GM23338 (cell line): Measurements from ENCODE around the gene SND1. TPM values are rescaled to one million over a fixed set of nuclear protein-coding genes. Genes with fewer than 3 reads are reported as not detected.

Experiments
- ATAC-seq: fragments of 200-7000 bp; cut with Tn5 transposase; 3 replicates; pipeline ENCODE4 v1.9.1; 2020
- DNase-seq: peaks from one replicate; pipeline ENCODE4 v3.0.0-alpha.2; 2015; ENCODE audit warnings: low spot score
- H2AFZ ChIP-seq: fragments of 200-600 bp; sonication (generic); 2 replicates; pipeline ENCODE4 v1.8.0; 2016; ENCODE audit warnings: antibody characterized with exemption, mild to moderate bottlenecking, moderate library complexity
- H3F3A ChIP-seq: fragments of 200-600 bp; sonication (generic); replicated peaks from 2 replicates; pipeline ENCODE4 v1.8.0; 2017; ENCODE audit warnings: antibody characterized with exemption, mixed run types, low read depth
- H3K27ac ChIP-seq: fragments of 200-600 bp; sonication (generic); 2 replicates; pipeline ENCODE4 v1.6.1; 2016; ENCODE audit warnings: low read depth
- H3K27me3 ChIP-seq: fragments of 200-600 bp; sonication (generic); 2 replicates; pipeline ENCODE4 v1.8.0; 2016; ENCODE audit warnings: mild to moderate bottlenecking, mixed run types, moderate library complexity; ENCODE audit not compliant: insufficient read depth
- H3K36me3 ChIP-seq: fragments of 200-600 bp; sonication (generic); 2 replicates; pipeline ENCODE4 v1.8.0; 2016; ENCODE audit warnings: mild to moderate bottlenecking; ENCODE audit not compliant: insufficient read depth
- H3K4me1 ChIP-seq: fragments of 200-600 bp; sonication (generic); 2 replicates; pipeline ENCODE4 v1.8.0; 2016; ENCODE audit warnings: mild to moderate bottlenecking, moderate library complexity; ENCODE audit not compliant: insufficient read depth
- H3K4me2 ChIP-seq: fragments of 200-600 bp; sonication (generic); 2 replicates; pipeline ENCODE4 v1.7.1; 2017; ENCODE audit warnings: mixed run types
- H3K4me3 ChIP-seq: fragments of 200-600 bp; sonication (generic); 2 replicates; pipeline ENCODE4 v1.6.1; 2016; ENCODE audit warnings: mixed run types
- H3K79me2 ChIP-seq: fragments of 200-600 bp; sonication (generic); replicated peaks from 2 replicates; pipeline ENCODE4 v1.8.0; 2017; ENCODE audit warnings: mild to moderate bottlenecking; ENCODE audit not compliant: insufficient read depth
- H3K9me2 ChIP-seq: fragments of 200-600 bp; sonication (generic); 2 replicates; pipeline ENCODE4 v1.8.0; 2017; ENCODE audit not compliant: insufficient read depth
- H4K20me1 ChIP-seq: fragments of 200-600 bp; sonication (generic); replicated peaks from 2 replicates; pipeline ENCODE4 v1.8.0; 2017; ENCODE audit warnings: mild to moderate bottlenecking; ENCODE audit not compliant: insufficient read depth
- H3K27ac Mint-ChIP-seq: 2 replicates; pipeline ENCODE4 v1.8.0; 2020; ENCODE audit warnings: inconsistent platforms, mild to moderate bottlenecking, moderate library complexity, mixed read lengths
- H3K27me3 Mint-ChIP-seq: 3 replicates; pipeline ENCODE4 v1.8.0; 2022; ENCODE audit warnings: low read depth, mild to moderate bottlenecking, moderate library complexity, mixed read lengths, inconsistent platforms; ENCODE audit not compliant: insufficient read depth, poor library complexity
- H3K36me3 Mint-ChIP-seq: 3 replicates; pipeline ENCODE4 v1.8.0; 2021; ENCODE audit warnings: low read depth, mild to moderate bottlenecking, inconsistent platforms, moderate library complexity, mixed read lengths
- H3K4me1 Mint-ChIP-seq: 3 replicates; pipeline ENCODE4 v1.8.0; 2020; ENCODE audit warnings: mild to moderate bottlenecking, inconsistent platforms, mixed read lengths
- H3K4me3 Mint-ChIP-seq: 3 replicates; pipeline ENCODE4 v1.8.0; 2021; ENCODE audit warnings: moderate library complexity, mild to moderate bottlenecking, inconsistent platforms, mixed read lengths
- H3K9me3 Mint-ChIP-seq: 3 replicates; pipeline ENCODE4 v1.8.0; 2020; ENCODE audit warnings: moderate library complexity, mild to moderate bottlenecking, inconsistent platforms, mixed read lengths
- CREB1 ChIP-seq: fragments of 250-450 bp; sonication (Bioruptor Pico); IDR thresholded peaks from 2 replicates; pipeline ENCODE4 v1.5.0; 2020; ENCODE audit warnings: low read depth, mild to moderate bottlenecking, moderate library complexity
- EZH2 ChIP-seq: fragments of 200-600 bp; sonication (generic); IDR thresholded peaks from one replicate; pipeline ENCODE4 v1.8.0; 2017; ENCODE audit warnings: antibody characterized with exemption, mild to moderate bottlenecking, low read depth; ENCODE audit not compliant: unreplicated experiment
- EZH2phosphoT487 ChIP-seq: fragments of 200-600 bp; sonication (generic); IDR thresholded peaks from one replicate; pipeline ENCODE4 v1.8.1; 2018; ENCODE audit warnings: antibody characterized with exemption; ENCODE audit not compliant: unreplicated experiment
- JUNB ChIP-seq: IDR thresholded peaks from one replicate; pipeline ENCODE4 v1.6.1; 2016; ENCODE audit warnings: antibody characterized with exemption; ENCODE audit not compliant: unreplicated experiment
- NANOG ChIP-seq: IDR thresholded peaks from 2 replicates; pipeline ENCODE4 v1.6.1; 2016; ENCODE audit warnings: antibody characterized with exemption, borderline replicate concordance
- POLR2AphosphoS5 ChIP-seq: IDR thresholded peaks from 2 replicates; pipeline ENCODE4 v1.6.1; 2016; ENCODE audit warnings: antibody characterized with exemption, low read depth
- STAT1 ChIP-seq: IDR thresholded peaks from one replicate; pipeline ENCODE4 v1.6.1; 2016; ENCODE audit warnings: antibody characterized with exemption; ENCODE audit not compliant: unreplicated experiment
- ZNF114 ChIP-seq: fragments of 250-450 bp; sonication (Bioruptor Pico); IDR thresholded peaks from 2 replicates; pipeline ENCODE4 v1.5.0; 2020; ENCODE audit warnings: mild to moderate bottlenecking, moderate library complexity
- ZNF331 ChIP-seq: fragments of 250-450 bp; sonication (Bioruptor Pico); IDR thresholded peaks from 2 replicates; pipeline ENCODE4 v1.5.0; 2020; ENCODE audit warnings: low read depth, mild to moderate bottlenecking, moderate library complexity
- polyA plus RNA-seq: library from polyadenylated mRNA; unstranded; fragments of >200 nt; fragmentation: Nextera tagmentation; extraction: Ambion mirVana; gene quantifications from 2 replicates; pipeline ENCODE4 v1.2.1, GENCODE V29; 2016
- total RNA-seq: library from RNA; depleted of rRNA; stranded (reverse); fragments of >200 nt; shearing (Covaris generic); gene quantifications from 2 replicates; pipeline ENCODE4 v1.2.3, GENCODE V29; 2014
- TF ChIP-seq, protein P1 (sequence below): fragments of 250-450 bp; sonication (Bioruptor Pico); IDR thresholded peaks from 2 replicates; pipeline ENCODE4 v1.5.0; 2020; ENCODE audit warnings: mild to moderate bottlenecking, moderate library complexity
- TF ChIP-seq, protein P2 (sequence below), 2 experiments: fragments of 200-600 bp in 1 of 2; sonication (generic) in 1 of 2; conservative IDR thresholded peaks; 2 replicates each; pipeline versions ENCODE4 v1.5.1 to v1.6.1; 2016 to 2017; ENCODE audit warnings: antibody characterized with exemption in 2 of 2, low read depth in 2 of 2, mild to moderate bottlenecking in 2 of 2, moderate library complexity in 1 of 2
- TF ChIP-seq, protein P3 (sequence below): IDR thresholded peaks from one replicate; pipeline ENCODE4 v1.6.1; 2018; ENCODE audit warnings: antibody characterized with exemption; ENCODE audit not compliant: unreplicated experiment
- TF ChIP-seq, protein P4 (sequence below): IDR thresholded peaks from 2 replicates; pipeline ENCODE4 v1.6.1; 2016; ENCODE audit warnings: antibody characterized with exemption

Gene SND1
- total and polyA plus RNA-seq, 2 experiments from 2014 or later = 107 to 254 TPM

DNA sequence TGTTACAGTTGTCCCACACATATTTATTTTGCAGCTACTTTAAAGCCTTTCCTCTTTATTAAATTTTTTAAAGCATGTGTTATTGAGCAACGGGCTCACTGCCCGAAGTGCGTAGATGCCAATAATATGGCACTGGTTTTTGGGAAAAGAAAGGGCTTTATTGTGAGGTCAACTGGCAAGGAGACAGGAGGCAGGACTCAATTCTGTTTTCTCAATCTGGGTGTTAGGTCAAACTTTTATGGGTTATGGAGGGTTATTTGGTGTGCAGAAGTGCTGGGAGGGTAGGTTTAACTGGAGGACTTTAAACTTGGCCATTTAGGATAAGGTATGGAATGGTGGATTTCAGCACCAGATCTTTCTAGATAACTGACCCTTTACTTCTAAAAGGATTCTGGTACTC, 195.6 kb downstream of the SND1 start:
- Histone ChIP-seq H3K4me3 (no peak overlapping the region), H3K27me3 (no peaks in the 10 kb centered on the region), H2AFZ (no peak overlapping the region), H3K9me2 (no peaks in the 10 kb centered on the region), H4K20me1 (peaks cover 3% of the 10 kb centered on the region; the same call in 1 of the 2 replicates), H3F3A (no peaks in the 10 kb centered on the region), H3K36me3 (peaks cover 7% of the 10 kb centered on the region; the same call in 1 of the 2 replicates), H3K4me1 (peaks cover 28% of the 10 kb centered on the region), H3K4me2 (peak overlapping the region; percentile 67), H3K27ac (no peak overlapping the region; the same call in 1 of the 2 replicates), H3K79me2 (peaks cover 12% of the 10 kb centered on the region; the same call in 1 of the 2 replicates)
- H3K27ac Mint-ChIP-seq = peak overlapping the region; percentile 68
- H3K9me3 Mint-ChIP-seq = no peaks in the 10 kb centered on the region
- H3K36me3 Mint-ChIP-seq = peaks cover 8% of the 10 kb centered on the region; the same call in 1 of the 3 replicates
- H3K4me3 Mint-ChIP-seq = no peak overlapping the region
- H3K27me3 Mint-ChIP-seq = no peaks in the 10 kb centered on the region
- peaks cover 29% of the 10 kb centered on the region for H3K4me1 Mint-ChIP-seq
- ATAC-seq (no peak; the same call in 2 of the 3 replicates), DNase-seq (no peak)
- TF ChIP-seq JUNB = no peak
- TF ChIP-seq EZH2 = no peak
- no peak for TF ChIP-seq EZH2phosphoT487
- TF ChIP-seq, protein P1, sequence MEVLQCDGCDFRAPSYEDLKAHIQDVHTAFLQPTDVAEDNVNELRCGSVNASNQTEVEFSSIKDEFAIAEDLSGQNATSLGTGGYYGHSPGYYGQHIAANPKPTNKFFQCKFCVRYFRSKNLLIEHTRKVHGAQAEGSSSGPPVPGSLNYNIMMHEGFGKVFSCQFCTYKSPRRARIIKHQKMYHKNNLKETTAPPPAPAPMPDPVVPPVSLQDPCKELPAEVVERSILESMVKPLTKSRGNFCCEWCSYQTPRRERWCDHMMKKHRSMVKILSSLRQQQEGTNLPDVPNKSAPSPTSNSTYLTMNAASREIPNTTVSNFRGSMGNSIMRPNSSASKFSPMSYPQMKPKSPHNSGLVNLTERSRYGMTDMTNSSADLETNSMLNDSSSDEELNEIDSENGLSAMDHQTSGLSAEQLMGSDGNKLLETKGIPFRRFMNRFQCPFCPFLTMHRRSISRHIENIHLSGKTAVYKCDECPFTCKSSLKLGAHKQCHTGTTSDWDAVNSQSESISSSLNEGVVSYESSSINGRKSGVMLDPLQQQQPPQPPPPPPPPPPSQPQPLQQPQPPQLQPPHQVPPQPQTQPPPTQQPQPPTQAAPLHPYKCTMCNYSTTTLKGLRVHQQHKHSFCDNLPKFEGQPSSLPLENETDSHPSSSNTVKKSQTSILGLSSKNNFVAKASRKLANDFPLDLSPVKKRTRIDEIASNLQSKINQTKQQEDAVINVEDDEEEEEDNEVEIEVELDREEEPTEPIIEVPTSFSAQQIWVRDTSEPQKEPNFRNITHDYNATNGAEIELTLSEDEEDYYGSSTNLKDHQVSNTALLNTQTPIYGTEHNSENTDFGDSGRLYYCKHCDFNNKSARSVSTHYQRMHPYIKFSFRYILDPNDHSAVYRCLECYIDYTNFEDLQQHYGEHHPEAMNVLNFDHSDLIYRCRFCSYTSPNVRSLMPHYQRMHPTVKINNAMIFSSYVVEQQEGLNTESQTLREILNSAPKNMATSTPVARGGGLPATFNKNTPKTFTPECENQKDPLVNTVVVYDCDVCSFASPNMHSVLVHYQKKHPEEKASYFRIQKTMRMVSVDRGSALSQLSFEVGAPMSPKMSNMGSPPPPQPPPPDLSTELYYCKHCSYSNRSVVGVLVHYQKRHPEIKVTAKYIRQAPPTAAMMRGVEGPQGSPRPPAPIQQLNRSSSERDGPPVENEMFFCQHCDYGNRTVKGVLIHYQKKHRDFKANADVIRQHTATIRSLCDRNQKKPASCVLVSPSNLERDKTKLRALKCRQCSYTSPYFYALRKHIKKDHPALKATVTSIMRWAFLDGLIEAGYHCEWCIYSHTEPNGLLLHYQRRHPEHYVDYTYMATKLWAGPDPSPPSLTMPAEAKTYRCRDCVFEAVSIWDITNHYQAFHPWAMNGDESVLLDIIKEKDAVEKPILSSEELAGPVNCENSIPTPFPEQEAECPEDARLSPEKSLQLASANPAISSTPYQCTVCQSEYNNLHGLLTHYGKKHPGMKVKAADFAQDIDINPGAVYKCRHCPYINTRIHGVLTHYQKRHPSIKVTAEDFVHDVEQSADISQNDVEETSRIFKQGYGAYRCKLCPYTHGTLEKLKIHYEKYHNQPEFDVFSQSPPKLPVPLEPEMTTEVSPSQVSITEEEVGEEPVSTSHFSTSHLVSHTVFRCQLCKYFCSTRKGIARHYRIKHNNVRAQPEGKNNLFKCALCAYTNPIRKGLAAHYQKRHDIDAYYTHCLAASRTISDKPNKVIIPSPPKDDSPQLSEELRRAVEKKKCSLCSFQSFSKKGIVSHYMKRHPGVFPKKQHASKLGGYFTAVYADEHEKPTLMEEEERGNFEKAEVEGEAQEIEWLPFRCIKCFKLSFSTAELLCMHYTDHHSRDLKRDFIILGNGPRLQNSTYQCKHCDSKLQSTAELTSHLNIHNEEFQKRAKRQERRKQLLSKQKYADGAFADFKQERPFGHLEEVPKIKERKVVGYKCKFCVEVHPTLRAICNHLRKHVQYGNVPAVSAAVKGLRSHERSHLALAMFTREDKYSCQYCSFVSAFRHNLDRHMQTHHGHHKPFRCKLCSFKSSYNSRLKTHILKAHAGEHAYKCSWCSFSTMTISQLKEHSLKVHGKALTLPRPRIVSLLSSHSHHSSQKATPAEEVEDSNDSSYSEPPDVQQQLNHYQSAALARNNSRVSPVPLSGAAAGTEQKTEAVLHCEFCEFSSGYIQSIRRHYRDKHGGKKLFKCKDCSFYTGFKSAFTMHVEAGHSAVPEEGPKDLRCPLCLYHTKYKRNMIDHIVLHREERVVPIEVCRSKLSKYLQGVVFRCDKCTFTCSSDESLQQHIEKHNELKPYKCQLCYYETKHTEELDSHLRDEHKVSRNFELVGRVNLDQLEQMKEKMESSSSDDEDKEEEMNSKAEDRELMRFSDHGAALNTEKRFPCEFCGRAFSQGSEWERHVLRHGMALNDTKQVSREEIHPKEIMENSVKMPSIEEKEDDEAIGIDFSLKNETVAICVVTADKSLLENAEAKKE (CRISPR knock-in tag) = no peak
- no peak for TF ChIP-seq ZNF114
- TF ChIP-seq, protein P2, sequence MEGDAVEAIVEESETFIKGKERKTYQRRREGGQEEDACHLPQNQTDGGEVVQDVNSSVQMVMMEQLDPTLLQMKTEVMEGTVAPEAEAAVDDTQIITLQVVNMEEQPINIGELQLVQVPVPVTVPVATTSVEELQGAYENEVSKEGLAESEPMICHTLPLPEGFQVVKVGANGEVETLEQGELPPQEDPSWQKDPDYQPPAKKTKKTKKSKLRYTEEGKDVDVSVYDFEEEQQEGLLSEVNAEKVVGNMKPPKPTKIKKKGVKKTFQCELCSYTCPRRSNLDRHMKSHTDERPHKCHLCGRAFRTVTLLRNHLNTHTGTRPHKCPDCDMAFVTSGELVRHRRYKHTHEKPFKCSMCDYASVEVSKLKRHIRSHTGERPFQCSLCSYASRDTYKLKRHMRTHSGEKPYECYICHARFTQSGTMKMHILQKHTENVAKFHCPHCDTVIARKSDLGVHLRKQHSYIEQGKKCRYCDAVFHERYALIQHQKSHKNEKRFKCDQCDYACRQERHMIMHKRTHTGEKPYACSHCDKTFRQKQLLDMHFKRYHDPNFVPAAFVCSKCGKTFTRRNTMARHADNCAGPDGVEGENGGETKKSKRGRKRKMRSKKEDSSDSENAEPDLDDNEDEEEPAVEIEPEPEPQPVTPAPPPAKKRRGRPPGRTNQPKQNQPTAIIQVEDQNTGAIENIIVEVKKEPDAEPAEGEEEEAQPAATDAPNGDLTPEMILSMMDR (conservative IDR thresholded peaks at IDR 0.05; ENCODE audit: low read depth in 2 of 2) = no peak
- TF ChIP-seq NANOG = no peak
- no peak for TF ChIP-seq ZNF331 (CRISPR knock-in tag)
- TF ChIP-seq, protein P3, sequence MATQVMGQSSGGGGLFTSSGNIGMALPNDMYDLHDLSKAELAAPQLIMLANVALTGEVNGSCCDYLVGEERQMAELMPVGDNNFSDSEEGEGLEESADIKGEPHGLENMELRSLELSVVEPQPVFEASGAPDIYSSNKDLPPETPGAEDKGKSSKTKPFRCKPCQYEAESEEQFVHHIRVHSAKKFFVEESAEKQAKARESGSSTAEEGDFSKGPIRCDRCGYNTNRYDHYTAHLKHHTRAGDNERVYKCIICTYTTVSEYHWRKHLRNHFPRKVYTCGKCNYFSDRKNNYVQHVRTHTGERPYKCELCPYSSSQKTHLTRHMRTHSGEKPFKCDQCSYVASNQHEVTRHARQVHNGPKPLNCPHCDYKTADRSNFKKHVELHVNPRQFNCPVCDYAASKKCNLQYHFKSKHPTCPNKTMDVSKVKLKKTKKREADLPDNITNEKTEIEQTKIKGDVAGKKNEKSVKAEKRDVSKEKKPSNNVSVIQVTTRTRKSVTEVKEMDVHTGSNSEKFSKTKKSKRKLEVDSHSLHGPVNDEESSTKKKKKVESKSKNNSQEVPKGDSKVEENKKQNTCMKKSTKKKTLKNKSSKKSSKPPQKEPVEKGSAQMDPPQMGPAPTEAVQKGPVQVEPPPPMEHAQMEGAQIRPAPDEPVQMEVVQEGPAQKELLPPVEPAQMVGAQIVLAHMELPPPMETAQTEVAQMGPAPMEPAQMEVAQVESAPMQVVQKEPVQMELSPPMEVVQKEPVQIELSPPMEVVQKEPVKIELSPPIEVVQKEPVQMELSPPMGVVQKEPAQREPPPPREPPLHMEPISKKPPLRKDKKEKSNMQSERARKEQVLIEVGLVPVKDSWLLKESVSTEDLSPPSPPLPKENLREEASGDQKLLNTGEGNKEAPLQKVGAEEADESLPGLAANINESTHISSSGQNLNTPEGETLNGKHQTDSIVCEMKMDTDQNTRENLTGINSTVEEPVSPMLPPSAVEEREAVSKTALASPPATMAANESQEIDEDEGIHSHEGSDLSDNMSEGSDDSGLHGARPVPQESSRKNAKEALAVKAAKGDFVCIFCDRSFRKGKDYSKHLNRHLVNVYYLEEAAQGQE = no peak
- TF ChIP-seq POLR2AphosphoS5 = no peak
- no peak for TF ChIP-seq CREB1
- TF ChIP-seq, protein P4, sequence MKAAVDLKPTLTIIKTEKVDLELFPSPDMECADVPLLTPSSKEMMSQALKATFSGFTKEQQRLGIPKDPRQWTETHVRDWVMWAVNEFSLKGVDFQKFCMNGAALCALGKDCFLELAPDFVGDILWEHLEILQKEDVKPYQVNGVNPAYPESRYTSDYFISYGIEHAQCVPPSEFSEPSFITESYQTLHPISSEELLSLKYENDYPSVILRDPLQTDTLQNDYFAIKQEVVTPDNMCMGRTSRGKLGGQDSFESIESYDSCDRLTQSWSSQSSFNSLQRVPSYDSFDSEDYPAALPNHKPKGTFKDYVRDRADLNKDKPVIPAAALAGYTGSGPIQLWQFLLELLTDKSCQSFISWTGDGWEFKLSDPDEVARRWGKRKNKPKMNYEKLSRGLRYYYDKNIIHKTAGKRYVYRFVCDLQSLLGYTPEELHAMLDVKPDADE = no peak
- TF ChIP-seq STAT1 = no peak
